NCI-H345 treated with DMSO at 0.1 percent for 48 hours (cell line): ENCODE results near the gene WDR18.

ENCODE experiments used
- DNase-seq: peaks from one replicate; lab custom pipeline; 2025; ENCODE audit not compliant: unreplicated experiment; lab: John Stamatoyannopoulos, UW

The WDR18 gene, protein sequence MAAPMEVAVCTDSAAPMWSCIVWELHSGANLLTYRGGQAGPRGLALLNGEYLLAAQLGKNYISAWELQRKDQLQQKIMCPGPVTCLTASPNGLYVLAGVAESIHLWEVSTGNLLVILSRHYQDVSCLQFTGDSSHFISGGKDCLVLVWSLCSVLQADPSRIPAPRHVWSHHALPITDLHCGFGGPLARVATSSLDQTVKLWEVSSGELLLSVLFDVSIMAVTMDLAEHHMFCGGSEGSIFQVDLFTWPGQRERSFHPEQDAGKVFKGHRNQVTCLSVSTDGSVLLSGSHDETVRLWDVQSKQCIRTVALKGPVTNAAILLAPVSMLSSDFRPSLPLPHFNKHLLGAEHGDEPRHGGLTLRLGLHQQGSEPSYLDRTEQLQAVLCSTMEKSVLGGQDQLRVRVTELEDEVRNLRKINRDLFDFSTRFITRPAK

DNA sequence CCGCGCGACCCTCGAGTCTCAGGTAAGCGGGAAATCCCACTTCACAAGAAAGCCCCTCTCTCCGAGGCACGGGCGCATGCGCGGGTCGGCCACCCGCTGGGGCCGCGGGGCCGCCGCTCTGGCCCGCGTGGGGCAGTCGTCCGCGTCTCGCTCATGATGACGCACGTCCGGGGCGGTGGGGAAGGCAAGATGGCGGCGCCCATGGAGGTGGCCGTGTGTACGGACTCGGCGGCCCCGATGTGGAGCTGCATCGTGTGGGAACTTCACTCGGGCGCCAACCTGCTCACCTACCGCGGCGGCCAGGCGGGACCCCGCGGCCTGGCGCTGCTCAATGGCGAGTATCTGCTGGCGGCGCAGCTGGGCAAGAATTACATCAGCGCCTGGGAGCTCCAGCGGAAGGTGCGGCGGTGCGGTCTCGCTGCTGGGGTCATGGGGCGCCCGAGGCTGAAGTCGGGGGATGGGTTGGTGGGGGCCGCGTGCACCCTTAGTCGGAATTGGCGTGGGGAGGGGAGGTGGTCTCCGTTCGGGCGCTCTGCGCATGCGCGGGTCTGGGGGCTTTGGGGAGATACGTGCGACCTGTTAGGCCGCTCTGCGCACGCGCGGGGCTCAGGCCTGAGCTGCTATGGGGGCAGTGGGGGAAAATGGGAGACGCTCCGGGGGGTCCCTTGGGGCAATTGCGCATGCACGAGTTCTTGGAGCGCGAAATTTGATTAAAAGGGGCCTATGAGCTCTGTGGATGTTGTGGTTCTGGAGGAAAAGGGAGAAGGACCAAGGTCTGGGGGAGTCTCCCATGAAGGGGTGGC, at the start of gene WDR18:
TSS of gene WDR18 (plus strand) at position 181 of the 803 bp plus-strand sequence. CDS start at position 190, 9 bp downstream.
- peak; percentile 84 for DNase-seq

DNA sequence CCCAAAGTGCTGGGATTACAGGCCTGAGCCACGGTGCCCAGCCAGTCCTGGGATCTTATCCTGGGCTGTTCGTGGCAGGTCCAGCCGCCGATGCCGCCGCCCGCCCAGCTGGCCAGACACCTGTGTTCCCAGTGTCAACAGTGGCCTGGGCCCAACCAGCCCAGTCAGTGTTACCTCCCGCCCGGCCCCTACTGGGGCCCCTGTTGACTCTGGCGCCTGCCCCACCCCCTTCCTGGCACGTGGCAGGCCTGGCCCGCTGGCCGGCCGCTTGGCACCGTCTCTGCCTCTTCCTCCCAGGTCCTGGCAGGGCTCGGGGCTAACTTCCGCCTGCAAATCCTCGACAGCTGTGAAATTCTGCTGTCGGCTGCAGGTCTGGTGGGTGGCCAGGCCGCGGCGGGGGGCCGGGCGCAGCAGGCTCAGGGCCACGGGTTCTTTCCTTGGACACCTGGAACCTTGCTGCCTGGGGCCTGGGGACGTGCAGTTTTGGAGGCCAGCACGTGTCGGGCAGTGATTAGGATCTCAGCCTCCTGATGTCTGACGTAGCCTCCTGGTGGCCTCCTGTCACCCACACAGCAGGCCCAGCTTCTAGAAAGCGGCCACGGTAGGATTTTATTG, 49.2 kb upstream of the WDR18 start:
- no peak for DNase-seq

DNA sequence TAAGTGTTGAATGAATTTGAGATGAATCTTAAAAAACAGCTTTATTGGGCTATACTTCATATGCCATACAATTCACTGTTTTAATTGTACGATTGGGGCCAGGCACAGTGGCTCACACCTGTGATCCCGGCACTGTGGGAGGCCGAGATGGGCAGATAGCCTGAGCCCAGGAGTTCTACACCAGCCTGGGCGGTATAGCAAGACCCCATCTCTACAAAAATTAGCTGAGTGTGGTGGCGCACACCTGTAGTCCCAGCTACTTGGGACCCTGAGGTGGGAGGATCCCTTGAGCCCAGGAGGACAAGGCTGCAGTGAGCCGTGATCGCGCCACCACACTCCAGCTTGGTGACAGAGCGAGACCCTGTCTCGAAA, 48.0 kb upstream of the WDR18 start:
- no peak for DNase-seq

DNA sequence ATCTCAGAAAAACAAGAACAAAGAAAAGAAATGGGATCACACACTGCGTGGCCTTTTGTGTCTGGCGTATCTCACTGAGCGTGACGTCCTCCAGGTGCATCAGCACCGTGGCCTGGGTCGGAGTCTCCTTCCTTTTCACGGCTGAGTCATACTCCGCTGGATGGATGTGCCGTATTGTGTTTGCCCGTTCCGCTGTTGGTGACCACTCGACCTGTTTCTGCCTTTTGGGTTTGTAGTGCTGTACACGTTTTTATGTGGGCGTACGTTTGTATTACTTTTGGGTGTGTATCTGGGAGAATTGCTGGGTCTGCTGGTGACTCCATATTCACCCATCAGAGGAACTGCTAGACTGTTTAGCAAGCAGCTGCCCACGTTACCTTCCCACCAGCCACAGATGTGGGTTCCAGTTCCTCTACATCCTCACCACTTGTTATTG, 46.9 kb upstream of the WDR18 start:
- no peak for DNase-seq

DNA sequence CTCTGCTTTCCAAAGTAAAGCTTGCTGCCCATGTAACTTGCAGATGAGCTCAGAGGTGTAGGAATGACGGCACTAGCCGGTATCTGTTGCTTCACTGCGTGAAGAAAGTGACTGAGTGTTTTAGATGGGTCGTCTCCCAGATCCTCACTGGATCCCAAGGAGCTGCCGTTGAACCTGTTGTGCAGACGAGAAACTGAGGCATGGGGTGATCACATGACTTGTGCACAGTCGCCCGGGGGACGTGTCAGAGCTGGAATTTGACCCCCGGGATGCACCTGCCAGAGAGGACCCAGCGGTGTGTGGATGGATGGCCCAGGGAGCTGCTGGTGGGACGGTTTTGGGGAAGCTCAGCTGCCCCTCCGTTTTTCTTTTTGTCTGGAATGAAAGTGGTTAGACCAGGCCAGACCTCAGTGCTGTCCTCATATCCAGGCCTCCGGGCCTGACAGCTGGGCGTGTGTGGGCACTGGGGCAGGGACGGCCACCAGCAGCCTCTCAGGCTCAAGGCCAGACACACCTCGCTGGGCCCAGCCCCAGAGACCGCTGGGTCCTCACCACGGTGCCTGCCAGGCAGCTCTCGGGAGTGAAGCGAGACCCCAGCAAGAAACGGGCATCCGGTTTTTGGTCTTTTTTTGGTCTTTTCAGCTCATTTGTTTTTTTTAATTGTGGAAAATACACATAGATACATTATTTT, 45.8 kb upstream of the WDR18 start:
- no peak for DNase-seq

DNA sequence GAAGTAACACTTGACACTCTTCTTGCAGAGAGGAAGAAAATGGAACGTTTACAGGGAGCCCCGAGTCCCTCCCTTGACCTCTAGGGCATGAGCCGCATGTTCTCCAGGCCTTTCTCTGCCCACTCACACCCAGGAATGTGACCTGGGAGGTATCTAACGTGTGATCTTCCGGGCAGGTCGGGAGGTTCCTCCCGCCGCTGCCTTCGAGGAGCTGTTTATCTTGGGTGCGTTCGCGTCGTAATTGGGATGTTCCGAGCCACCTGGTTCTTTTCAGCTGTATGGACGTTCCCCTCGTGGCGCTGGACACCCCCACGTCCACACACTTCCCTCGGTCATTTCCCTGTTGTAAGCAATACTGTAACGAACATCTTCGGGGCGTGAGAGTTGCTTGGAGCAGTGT, 44.7 kb upstream of the WDR18 start:
- DNase-seq: no peak

DNA sequence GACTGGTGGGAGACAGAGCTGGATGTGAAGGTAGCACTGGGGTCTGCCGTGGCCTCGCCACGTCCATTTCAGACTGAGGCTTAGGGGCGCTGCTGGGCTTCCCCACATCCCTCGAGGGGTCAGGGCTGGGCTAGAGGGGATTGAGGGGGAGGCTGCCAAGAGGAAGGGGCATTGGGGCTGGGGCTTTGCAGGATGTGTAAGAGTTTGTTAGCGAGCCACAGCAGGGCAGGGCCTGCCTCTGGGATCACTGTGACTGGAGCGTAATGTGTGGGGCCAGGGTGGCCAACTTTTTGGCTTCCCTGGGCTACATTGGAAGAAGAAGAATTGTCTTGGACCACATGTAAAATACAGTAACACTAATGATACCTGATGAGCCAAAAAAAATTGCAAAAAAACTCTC, 44.2 kb upstream of the WDR18 start:
- DNase-seq: no peak

DNA sequence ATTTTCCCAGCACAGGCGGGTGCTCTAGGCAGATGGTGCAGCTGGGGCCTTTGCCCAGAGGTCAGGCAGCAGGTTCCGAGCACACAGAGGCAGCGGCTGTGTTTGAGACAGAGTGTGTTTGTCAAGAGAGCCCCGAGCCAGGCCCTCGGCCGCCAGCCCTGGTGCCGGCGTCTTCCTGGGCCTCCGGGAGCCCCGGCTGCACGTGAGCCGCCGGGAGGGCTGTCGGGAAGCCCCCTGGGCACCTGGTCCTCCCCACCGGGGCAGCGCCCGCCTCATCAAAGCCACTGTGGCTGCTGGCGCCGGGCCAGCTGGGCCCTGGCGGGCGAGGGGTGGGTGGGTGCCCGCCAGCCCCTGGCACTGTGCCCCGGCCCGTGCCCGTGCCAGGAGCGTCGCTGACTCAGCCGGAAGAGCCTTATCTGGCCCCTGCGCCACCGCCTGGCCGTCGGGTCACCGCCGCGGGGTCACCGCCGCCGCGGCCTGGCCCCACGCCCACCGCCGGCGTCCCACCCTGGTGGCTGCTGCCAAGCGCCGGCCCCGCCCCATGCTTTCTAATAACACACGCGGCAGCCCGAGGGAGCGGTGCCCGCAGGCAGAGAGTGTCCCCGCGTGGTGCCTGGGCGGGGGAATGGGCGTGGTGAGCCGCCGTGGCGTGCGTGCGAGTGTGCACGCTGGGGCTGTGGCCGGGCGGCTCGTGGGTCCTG, 43.4 kb upstream of the WDR18 start:
- DNase-seq: no peak

DNA sequence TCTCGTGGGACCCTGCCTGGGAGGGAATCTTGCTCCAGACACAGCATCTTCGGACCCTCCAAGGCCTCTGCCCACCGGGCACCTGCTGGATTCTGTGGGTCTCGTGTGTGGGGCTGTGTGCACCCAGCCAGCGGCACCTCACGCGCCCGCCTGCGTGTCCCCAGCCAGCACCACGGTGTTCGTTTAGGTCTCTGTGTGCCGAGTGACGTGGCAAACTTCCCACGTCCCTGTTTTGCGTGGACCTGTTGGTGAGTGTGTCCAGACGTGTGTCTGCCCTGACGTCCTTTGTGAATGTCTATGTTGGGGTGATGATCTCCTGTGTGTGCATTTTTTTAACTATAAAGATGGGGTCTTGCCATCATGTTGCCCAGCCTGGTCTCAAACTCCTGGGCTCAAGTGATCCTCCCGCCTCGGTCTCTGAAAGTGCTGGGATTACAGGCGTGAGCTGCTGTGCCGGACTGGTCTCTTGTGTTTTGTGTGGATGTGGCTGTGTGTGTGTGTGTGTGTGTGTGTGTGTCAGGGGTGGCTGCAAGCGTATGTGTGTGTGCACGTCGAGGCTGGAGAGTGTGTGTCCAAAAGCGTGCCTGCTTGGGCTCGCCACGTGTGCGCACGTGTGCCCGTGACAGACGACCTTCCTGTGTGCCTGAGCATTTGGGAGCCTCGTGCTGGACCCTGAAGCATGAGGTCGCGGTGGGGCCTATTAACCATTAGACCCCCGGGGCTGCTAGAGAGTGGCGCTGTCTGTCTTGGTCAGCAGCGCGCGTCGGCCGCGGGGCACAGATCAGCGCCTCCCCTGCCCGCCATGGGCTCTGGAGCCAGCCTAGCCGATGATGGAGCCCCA, 42.6 kb upstream of the WDR18 start:
- DNase-seq: no peak

DNA sequence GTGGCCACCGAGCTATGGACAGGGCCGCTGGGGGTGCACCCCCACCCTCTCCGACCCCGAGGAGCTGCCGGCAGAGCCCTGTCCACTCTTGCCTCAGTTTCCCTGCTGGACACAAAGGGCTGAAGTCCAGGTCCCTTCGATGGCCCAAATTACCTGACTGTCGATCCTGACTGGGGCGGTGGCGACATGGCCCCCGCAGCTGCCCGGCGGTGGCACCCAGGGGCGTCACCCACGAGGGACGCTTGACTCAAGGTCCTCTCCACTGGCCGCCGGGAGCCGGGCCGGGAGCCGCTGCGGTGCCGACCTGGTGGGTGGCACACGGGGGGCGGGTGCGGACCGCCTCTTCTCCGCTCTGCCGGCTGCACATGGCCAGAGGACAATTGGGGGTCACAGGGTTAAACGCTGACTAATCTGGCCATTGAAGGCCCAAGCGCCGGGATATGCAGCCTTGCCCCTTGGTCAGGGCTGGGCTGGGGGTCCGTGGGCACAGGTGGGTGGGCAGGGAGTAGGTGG, 42.0 kb upstream of the WDR18 start:
- DNase-seq: no peak

DNA sequence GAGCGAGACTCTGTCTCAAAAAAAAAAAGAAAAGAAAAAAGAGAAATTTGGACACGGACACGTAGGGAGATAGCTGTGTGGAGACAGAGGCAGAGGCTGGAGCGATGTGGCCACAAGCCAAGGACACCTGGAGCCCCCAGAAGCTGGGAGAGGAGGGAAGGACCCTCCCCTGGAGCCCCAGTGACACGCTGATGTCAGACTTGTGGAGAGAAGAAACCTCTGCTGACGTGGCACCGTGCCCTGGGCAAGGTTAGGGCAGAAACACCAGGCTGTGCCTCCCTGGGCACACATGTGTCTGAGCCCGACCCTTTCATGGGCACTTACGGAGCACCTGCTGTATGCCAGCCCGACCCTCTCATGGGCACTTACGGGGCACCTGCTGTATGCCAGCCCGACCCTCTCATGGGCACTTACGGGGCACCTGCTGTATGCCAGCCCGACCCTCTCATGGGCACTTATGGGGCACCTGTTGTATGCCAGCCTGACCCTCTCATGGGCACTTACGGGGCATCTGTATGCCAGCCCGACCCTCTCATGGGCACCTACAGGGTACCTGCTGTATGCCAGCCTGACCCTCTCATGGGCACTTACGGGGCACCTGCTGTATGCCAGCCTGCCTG, 40.5 kb upstream of the WDR18 start:
- DNase-seq: no peak

DNA sequence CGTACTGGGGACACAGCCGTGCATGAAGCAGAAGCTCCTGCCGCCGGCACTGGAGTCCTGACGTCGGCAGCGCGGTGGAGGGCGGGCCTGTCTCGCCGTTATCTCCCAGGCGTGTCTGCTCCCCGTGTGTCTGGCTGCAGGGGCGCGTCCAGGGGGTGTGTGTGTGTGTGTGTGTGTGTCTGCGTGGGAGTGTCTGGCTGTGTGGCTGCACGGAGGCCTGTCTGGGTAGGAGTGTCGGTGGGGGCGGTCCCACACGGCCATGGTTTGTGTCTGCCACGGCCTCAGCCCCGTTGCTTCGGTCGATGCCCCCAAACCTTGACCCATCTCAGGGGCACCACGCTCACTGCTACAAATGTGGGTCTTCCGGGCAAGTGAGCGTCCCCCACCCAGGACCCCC, 40.0 kb upstream of the WDR18 start:
- DNase-seq: no peak

DNA sequence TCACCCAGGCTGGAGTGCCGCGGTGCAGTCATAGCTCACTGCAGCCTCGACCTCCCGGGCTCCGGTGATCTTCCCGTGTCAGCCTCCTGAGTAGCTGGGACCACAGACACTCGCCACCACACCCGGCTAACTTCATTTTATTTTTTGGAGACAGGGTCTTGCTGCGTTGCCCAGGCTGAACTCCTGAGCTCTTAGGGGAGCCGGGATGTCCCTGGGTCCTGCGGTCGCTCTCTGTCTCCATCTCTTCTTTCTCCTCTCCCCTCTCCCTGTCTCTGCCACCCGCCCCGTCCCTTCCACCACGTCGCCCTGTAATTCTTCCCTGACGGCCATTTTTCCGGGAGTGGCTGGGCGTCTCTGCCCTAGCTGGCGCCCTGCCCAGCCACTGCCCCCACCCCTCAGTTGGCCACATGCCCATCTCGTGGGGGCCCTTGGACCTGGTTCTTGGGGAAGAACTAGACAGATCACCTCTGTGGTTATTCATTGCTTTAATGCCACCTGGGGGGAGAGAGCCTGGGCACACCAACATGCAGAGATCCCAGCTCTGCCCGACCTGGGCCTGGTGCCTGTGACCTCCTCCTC, 39.4 kb upstream of the WDR18 start:
- peak; percentile 17 for DNase-seq

DNA sequence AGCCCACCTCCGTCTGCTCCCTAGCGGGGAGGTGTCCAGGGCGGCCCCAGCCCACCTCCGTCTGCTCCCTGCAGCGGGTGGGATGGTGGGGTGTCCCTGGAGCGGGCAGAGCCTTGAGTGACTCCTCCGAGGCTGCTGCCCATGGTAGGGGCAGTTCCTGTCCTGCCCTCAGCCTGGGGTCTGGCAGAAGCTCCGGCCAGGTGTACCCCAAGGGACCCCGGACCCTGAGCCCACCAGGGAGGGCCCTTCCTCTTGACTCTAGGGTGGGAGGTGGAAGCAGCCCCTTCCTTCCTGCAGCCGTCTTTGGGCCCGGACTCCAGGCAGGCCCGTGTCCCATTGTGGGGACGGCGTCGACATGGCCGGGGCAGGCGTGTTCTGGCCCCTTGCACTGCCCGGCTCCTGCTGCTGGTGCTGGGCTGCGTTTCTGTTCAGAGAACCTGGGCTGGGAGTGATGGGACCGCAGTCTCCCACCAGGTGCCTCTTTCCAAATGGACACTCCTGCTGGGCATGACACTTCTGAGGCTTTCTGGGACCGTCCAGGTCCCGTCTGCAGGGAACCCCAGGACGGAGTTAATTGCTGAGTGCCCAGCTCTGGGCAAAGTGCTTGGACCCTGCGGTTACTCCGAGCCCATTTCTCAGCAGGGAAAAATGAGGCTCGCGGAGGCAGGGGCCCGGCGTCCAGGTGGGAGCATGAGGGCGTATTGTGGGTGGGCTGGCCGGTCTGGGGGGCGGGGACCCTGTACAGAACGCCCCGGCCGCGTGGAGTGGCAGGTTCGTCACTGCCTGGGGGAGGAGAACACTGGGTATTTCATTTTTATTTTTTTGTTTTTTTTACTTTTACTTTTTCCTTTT, 38.5 kb upstream of the WDR18 start:
- DNase-seq: no peak

DNA sequence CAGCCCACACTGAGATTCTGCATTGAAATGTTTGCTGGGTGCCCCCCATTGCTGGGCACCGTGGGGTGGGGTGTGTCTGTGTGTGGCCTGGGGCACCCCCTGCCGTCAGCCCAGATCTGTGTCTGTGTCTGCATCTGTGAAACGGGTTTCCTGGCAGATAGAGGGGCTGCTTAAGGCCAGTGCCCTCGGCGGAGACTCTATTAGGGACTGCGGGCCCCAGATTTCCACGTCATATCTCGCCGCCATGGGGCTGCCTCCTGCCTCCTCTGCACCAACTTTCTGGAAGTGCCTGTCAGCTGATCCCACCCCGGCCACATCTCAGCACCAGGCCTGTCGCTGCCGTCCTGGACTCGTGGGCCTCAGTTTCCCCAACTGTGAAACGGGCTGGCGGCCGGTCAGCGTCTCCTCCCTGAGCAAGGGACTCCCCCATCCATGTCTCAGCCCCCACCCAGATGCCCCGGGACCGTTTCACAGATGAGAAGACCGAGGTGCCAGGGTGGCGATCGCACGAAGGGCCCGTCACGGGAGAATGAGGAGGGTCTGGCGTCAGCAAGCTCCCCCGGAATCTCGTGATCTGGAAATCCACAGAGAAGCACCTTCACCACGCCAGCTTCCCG, 36.9 kb upstream of the WDR18 start:
- DNase-seq: no peak

DNA sequence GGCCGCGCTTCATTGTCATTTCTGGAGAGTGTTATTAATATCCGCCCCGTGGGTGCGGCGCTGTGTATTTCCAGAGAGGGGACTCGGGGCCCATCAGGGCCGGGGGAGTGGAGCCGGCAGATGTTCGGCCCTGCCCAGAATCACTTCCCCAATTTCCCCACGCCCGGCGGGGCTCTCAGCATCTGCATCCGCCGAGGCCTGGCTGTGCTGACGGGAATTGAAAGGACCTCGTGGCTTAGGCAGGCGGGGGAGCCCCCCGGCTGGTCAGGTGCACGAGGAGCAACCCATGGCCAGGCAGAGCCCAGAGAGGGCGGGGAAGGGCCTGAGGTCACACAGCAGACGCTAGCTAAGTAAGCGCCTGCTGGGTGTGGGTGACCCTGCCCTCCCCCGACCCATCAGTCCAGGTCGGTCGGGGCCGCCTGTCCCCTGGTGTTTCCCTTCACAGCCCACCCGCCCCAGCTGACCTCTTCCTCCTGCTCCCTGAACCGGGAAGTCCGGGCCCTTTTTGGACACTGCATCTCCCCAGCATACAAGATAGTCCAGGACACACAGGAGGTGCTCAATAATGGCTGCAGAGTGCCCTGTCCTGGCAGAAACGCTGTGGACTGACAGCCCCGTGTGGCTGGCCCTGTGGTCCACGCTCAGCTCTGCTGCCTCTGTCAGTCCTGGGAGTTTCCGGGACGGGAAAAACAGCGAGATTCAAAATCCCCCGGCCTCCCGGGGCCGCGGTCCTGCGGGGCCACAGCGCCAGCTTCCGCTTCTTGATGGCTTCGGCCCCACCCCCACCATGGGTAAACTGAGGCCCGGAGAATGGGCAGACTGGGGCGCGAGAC, 36.2 kb upstream of the WDR18 start:
- no peak for DNase-seq
